GM21447 (cell line): Measurements from ENCODE around the gene COX5B.
A peak's percentile ranks its signal among the peaks of the same experiment; 100 is the strongest.
"Not testable (repeated sequence)": the region's sequence is repeated elsewhere in the genome, so short reads cannot be mapped to it uniquely, and the experiment has no call there.

Experiments
- ATAC-seq: cut with Tn5 transposase; IDR thresholded peaks from one replicate; pipeline ENCODE4 v1.9.1; 2021; ENCODE audit not compliant: unreplicated experiment

The COX5B gene

GRCh38 chr2:97672606-97673140, 26.8 kb downstream of the COX5B start:
- not testable (repeated sequence) for ATAC-seq

- no peak for ATAC-seq
Measured at GRCh38 chr2:97673182-97673914, 27.5 kb downstream of the COX5B start.

- no peak for ATAC-seq
Measured at GRCh38 chr2:97673915-97674283, 28.0 kb downstream of the COX5B start.

GRCh38 chr2:97675430-97676113, 29.7 kb downstream of the COX5B start:
- ATAC-seq = no peak

GRCh38 chr2:97676620-97677019, 30.8 kb downstream of the COX5B start:
- ATAC-seq = no peak

- ATAC-seq = no peak
Measured at GRCh38 chr2:97677480-97677879, 31.6 kb downstream of the COX5B start.

GRCh38 chr2:97678298-97678697, 32.4 kb downstream of the COX5B start:
- no peak for ATAC-seq

GRCh38 chr2:97687235-97687634, 41.4 kb downstream of the COX5B start:
- not testable (repeated sequence) for ATAC-seq

GRCh38 chr2:97688062-97688827, 42.4 kb downstream of the COX5B start:
- ATAC-seq = no peak

GRCh38 chr2:97691166-97691565, 45.3 kb downstream of the COX5B start:
- no peak for ATAC-seq

GRCh38 chr2:97693476-97693875, 47.6 kb downstream of the COX5B start:
- ATAC-seq = no peak

- ATAC-seq = no peak
Measured at GRCh38 chr2:97695744-97696143, 49.9 kb downstream of the COX5B start.

GRCh38 chr2:97697252-97698235, 51.7 kb downstream of the COX5B start:
- ATAC-seq = peak; percentile 95
